ENCODE data around the gene RRP9.

DNA sequence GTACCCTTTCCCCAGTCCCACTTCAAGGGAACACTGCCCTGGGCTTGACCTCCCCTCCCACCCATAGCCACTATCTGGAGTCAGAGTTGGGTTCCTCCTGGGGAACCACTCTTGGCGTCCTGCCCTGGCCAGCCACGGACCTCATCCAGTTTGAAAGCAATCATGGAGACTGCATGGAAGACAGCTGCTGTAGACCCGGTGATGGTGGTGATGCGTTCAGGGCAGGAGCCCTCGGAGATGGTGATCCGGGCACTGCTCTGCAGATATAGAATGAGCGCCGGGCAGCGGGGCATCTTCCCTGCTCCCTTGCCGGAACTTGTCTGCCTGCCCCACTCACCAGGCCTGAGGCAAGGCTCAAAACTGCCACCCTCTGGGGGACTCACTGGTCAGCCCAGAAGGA is 18.7 kb upstream of the RRP9 start:
- TF ChIP-seq, protein P1, sequence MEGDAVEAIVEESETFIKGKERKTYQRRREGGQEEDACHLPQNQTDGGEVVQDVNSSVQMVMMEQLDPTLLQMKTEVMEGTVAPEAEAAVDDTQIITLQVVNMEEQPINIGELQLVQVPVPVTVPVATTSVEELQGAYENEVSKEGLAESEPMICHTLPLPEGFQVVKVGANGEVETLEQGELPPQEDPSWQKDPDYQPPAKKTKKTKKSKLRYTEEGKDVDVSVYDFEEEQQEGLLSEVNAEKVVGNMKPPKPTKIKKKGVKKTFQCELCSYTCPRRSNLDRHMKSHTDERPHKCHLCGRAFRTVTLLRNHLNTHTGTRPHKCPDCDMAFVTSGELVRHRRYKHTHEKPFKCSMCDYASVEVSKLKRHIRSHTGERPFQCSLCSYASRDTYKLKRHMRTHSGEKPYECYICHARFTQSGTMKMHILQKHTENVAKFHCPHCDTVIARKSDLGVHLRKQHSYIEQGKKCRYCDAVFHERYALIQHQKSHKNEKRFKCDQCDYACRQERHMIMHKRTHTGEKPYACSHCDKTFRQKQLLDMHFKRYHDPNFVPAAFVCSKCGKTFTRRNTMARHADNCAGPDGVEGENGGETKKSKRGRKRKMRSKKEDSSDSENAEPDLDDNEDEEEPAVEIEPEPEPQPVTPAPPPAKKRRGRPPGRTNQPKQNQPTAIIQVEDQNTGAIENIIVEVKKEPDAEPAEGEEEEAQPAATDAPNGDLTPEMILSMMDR (IDR thresholded peaks at IDR 0.05; ENCODE audit: low read length), result no peak
- TF ChIP-seq EZH2 (optimal IDR thresholded peaks at IDR 0.05; ENCODE audit: low read depth, low read length) (no peak), EZH2phosphoT487 (IDR thresholded peaks at IDR 0.05; ENCODE audit: low read length) (no peak)

All from MM.1S (cell line).